DOHH2 (cell line): ENCODE measurements around the gene ADAMTS8.

Source experiments
- H3F3A ChIP-seq: fragments of 200-600 bp; sonication (generic), shearing (Covaris generic); 2 replicates; pipeline ENCODE4 v1.6.0; 2016; ENCODE audit warnings: antibody characterized with exemption, mild to moderate bottlenecking; ENCODE audit not compliant: control insufficient read depth, insufficient read depth
- H3K27ac ChIP-seq: fragments of 200-600 bp; sonication (generic); 2 replicates; pipeline ENCODE4 v1.5.1; 2014; ENCODE audit warnings: low read depth, mild to moderate bottlenecking, low read length, moderate library complexity
- H3K27me3 ChIP-seq: fragments of 200-600 bp; sonication (generic); 2 replicates; pipeline ENCODE4 v1.6.1; 2014; ENCODE audit warnings: mild to moderate bottlenecking, low read length, mixed read lengths; ENCODE audit not compliant: control insufficient read depth
- H3K36me3 ChIP-seq: fragments of 200-600 bp; sonication (generic); 2 replicates; pipeline ENCODE4 v1.6.1; 2014; ENCODE audit warnings: mild to moderate bottlenecking, low read length, moderate library complexity, mixed read lengths; ENCODE audit not compliant: control insufficient read depth
- H3K4me1 ChIP-seq: fragments of 200-600 bp; sonication (generic); 2 replicates; pipeline ENCODE4 v1.6.1; 2014; ENCODE audit warnings: mild to moderate bottlenecking, low read length, mixed read lengths; ENCODE audit not compliant: control insufficient read depth
- H3K4me2 ChIP-seq: fragments of 200-600 bp; sonication (generic); 2 replicates; pipeline ENCODE4 v1.6.0; 2014; ENCODE audit warnings: mild to moderate bottlenecking, low read length, moderate library complexity
- H3K4me3 ChIP-seq: fragments of 200-600 bp; sonication (generic); 2 replicates; pipeline ENCODE4 v1.5.1; 2014; ENCODE audit warnings: mild to moderate bottlenecking, low read length, mixed read lengths
- H3K79me2 ChIP-seq: fragments of 200-600 bp; sonication (generic); 2 replicates; pipeline ENCODE4 v1.6.1; 2014; ENCODE audit warnings: mild to moderate bottlenecking, low read length, mixed read lengths; ENCODE audit not compliant: control insufficient read depth
- H3K9me2 ChIP-seq: fragments of 200-600 bp; sonication (generic); replicated peaks from 2 replicates; pipeline ENCODE4 v1.6.1; 2014; ENCODE audit warnings: mild to moderate bottlenecking, low read length, mixed read lengths; ENCODE audit not compliant: control insufficient read depth
- H3K9me3 ChIP-seq: fragments of 200-600 bp; sonication (generic); 2 replicates; pipeline ENCODE4 v1.6.1; 2014; ENCODE audit warnings: antibody characterized with exemption, low read length, mixed read lengths; ENCODE audit not compliant: control insufficient read depth, insufficient read depth
- H4K20me1 ChIP-seq: fragments of 200-600 bp; sonication (generic); 2 replicates; pipeline ENCODE4 v1.6.0; 2014; ENCODE audit warnings: low read depth, mild to moderate bottlenecking, antibody characterized with exemption, low read length, moderate library complexity; ENCODE audit not compliant: control insufficient read depth, insufficient read depth
- EZH2phosphoT487 ChIP-seq: fragments of 200-600 bp; sonication (generic); IDR thresholded peaks from 2 replicates; pipeline ENCODE4 v1.6.1; 2017; ENCODE audit warnings: borderline replicate concordance, mild to moderate bottlenecking, antibody characterized with exemption, low read length, moderate library complexity, mixed read lengths
- TF ChIP-seq, protein P1 (sequence below): fragments of 200-600 bp; sonication (generic); IDR thresholded peaks from one replicate; pipeline ENCODE4 v1.5.1; 2014; ENCODE audit warnings: antibody characterized with exemption, mild to moderate bottlenecking, low read depth, low read length; ENCODE audit not compliant: poor library complexity, severe bottlenecking

ADAMTS8 gene

GRCh38 chr11:130429120-130429681, 792 bp upstream of the ADAMTS8 start:
- Histone ChIP-seq H3K36me3 (no peaks in the 10 kb centered on the region), H3K4me2 (no peak overlapping the region), H3F3A (no peaks in the 10 kb centered on the region; the same call in 1 of the 2 replicates), H3K9me2 (no peaks in the 10 kb centered on the region), H3K79me2 (no peaks in the 10 kb centered on the region), H3K9me3 (no peaks in the 10 kb centered on the region), H3K27ac (no peak overlapping the region), H4K20me1 (no peaks in the 10 kb centered on the region), H3K4me1 (no peaks in the 10 kb centered on the region), H3K4me3 (no peak overlapping the region), H3K27me3 (peaks cover 38% of the 10 kb centered on the region)
- TF ChIP-seq, protein P1, sequence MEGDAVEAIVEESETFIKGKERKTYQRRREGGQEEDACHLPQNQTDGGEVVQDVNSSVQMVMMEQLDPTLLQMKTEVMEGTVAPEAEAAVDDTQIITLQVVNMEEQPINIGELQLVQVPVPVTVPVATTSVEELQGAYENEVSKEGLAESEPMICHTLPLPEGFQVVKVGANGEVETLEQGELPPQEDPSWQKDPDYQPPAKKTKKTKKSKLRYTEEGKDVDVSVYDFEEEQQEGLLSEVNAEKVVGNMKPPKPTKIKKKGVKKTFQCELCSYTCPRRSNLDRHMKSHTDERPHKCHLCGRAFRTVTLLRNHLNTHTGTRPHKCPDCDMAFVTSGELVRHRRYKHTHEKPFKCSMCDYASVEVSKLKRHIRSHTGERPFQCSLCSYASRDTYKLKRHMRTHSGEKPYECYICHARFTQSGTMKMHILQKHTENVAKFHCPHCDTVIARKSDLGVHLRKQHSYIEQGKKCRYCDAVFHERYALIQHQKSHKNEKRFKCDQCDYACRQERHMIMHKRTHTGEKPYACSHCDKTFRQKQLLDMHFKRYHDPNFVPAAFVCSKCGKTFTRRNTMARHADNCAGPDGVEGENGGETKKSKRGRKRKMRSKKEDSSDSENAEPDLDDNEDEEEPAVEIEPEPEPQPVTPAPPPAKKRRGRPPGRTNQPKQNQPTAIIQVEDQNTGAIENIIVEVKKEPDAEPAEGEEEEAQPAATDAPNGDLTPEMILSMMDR = no peak
- TF ChIP-seq EZH2phosphoT487 = no peak

GRCh38 chr11:130427581-130428315, 661 bp downstream of the ADAMTS8 start:
- Histone ChIP-seq H3F3A (no peaks in the 10 kb centered on the region; the same call in 1 of the 2 replicates), H3K27ac (no peak overlapping the region), H3K4me1 (no peaks in the 10 kb centered on the region), H3K27me3 (peaks cover 41% of the 10 kb centered on the region), H3K9me3 (no peaks in the 10 kb centered on the region), H3K4me3 (no peak overlapping the region), H3K36me3 (no peaks in the 10 kb centered on the region), H4K20me1 (no peaks in the 10 kb centered on the region), H3K79me2 (no peaks in the 10 kb centered on the region), H3K4me2 (no peak overlapping the region), H3K9me2 (no peaks in the 10 kb centered on the region)
- TF ChIP-seq EZH2phosphoT487 = no peak
- TF ChIP-seq, protein P1 = no peak

DNA sequence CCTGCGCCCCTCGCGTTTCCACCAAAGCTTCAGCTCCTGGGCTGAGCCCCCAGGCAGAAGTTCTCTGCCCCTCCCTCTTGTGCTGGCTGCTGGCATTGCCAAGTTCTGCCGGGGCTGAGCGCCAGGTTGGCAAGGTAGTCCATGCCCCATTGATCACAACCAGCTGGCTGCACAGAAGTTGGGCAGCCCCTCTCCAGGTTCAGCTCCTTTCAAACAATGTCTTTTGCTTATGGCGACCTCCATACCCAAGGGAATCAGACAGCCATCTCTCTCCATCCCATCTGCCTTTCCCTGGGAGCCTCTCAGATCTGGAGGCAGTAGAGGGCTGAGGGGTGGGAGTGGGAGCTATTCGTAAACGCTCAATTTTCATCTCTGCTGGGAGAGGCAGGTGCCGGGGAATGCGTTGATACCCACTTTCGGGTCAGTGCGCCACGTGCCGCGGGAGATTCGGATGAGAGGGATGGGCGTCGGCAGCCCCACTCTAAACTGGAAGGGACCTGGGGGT, 1.5 kb downstream of the ADAMTS8 start:
- Histone ChIP-seq H3K79me2 (no peaks in the 10 kb centered on the region), H3K4me3 (no peak overlapping the region), H3K27me3 (peaks cover 44% of the 10 kb centered on the region), H3K27ac (no peak overlapping the region), H3K4me1 (no peaks in the 10 kb centered on the region), H4K20me1 (no peaks in the 10 kb centered on the region), H3K9me2 (no peaks in the 10 kb centered on the region), H3K4me2 (no peak overlapping the region), H3K36me3 (no peaks in the 10 kb centered on the region), H3K9me3 (no peaks in the 10 kb centered on the region), H3F3A (no peaks in the 10 kb centered on the region; the same call in 1 of the 2 replicates)
- TF ChIP-seq EZH2phosphoT487 = no peak
- TF ChIP-seq, protein P1 = no peak
